ENCODE results near the gene OR52E1. TPM values are rescaled to one million over a fixed set of nuclear protein-coding genes. Genes with fewer than 3 reads are reported as not detected.
"Not testable (repeated sequence)": the region's sequence is repeated elsewhere in the genome, so short reads cannot be mapped to it uniquely, and the experiment has no call there.

OR52E1 gene
- total RNA-seq = not detected
- long read RNA-seq = 0 reads

- DNase-seq (ENCODE audit: low spot score) = no peak
Measured at GRCh38 chr11:5069272-5069671, at the start of gene OR52E1. OR52E1 (plus strand) TSS chr11:5069572.

- DNase-seq (ENCODE audit: low spot score) = no peak
Measured at GRCh38 chr11:5021996-5022395, 47.4 kb upstream of the OR52E1 start.

- no peak for DNase-seq (ENCODE audit: low spot score)
Measured at GRCh38 chr11:5036669-5037068, 32.7 kb upstream of the OR52E1 start.

- no peak for DNase-seq (ENCODE audit: low spot score)
Measured at GRCh38 chr11:5037926-5038325, 31.4 kb upstream of the OR52E1 start.

GRCh38 chr11:5038341-5038740 is 31.0 kb upstream of the OR52E1 start:
- DNase-seq (ENCODE audit: low spot score) = no peak

- DNase-seq (ENCODE audit: low spot score) = no peak
Measured at GRCh38 chr11:5040876-5041275, 28.5 kb upstream of the OR52E1 start.

- DNase-seq (ENCODE audit: low spot score) = no peak
Measured at GRCh38 chr11:5042091-5042490, 27.3 kb upstream of the OR52E1 start.

- DNase-seq (ENCODE audit: low spot score) = no peak
Measured at GRCh38 chr11:5043380-5043779, 26.0 kb upstream of the OR52E1 start.

GRCh38 chr11:5046226-5046625 is 23.1 kb upstream of the OR52E1 start, which contains the start of gene OR52J3:
OR52J3 (plus strand) TSS chr11:5046526; CDS start chr11:5046526, 0 bp downstream.
- no peak for DNase-seq (ENCODE audit: low spot score)

GRCh38 chr11:5046754-5047330 is 22.5 kb upstream of the OR52E1 start:
- DNase-seq (ENCODE audit: low spot score) = no peak

GRCh38 chr11:5058679-5059078 is 10.7 kb upstream of the OR52E1 start:
- DNase-seq (ENCODE audit: low spot score) = not testable (repeated sequence)

- DNase-seq (ENCODE audit: low spot score) = no peak
Measured at GRCh38 chr11:5059391-5059790, 10.0 kb upstream of the OR52E1 start, which contains the start of gene OR52E2. OR52E2 (minus strand) TSS chr11:5059627; CDS start chr11:5059627, 0 bp downstream.

- DNase-seq (ENCODE audit: low spot score) = no peak
Measured at GRCh38 chr11:5065027-5065426, 4.3 kb upstream of the OR52E1 start.

- no peak for DNase-seq (ENCODE audit: low spot score)
Measured at GRCh38 chr11:5071799-5072198, 2.4 kb downstream of the OR52E1 start.

- no peak for DNase-seq (ENCODE audit: low spot score)
Measured at GRCh38 chr11:5081405-5081804, 12.0 kb downstream of the OR52E1 start.

GRCh38 chr11:5083602-5084001 is 14.2 kb downstream of the OR52E1 start:
- no peak for DNase-seq (ENCODE audit: low spot score)

GRCh38 chr11:5088556-5088955 is 19.2 kb downstream of the OR52E1 start:
- no peak for DNase-seq (ENCODE audit: low spot score)

GRCh38 chr11:5090668-5091067 is 21.3 kb downstream of the OR52E1 start:
- no peak for DNase-seq (ENCODE audit: low spot score)

- no peak for DNase-seq (ENCODE audit: low spot score)
Measured at GRCh38 chr11:5092821-5093585, 23.6 kb downstream of the OR52E1 start.

- no peak for DNase-seq (ENCODE audit: low spot score)
Measured at GRCh38 chr11:5096011-5096410, 26.6 kb downstream of the OR52E1 start.

GRCh38 chr11:5102246-5102645 is 32.9 kb downstream of the OR52E1 start:
- no peak for DNase-seq (ENCODE audit: low spot score)

GRCh38 chr11:5103066-5103465 is 33.7 kb downstream of the OR52E1 start:
- no peak for DNase-seq (ENCODE audit: low spot score)

- no peak for DNase-seq (ENCODE audit: low spot score)
Measured at GRCh38 chr11:5107285-5107684, 37.9 kb downstream of the OR52E1 start.
